ENCODE results near the gene GAS6. TPM values are rescaled to one million over a fixed set of nuclear protein-coding genes. Genes with fewer than 3 reads are reported as not detected.

The GAS6 gene
- total RNA-seq, 1 donor from 2014 or later: 47.6 TPM

- no peak for TF ChIP-seq CTCF (IDR thresholded peaks at IDR 0.05; ENCODE audit: partially characterized antibody, unreplicated experiment)
- Mint-ChIP-seq H3K36me3 (ENCODE audit: unreplicated experiment) (peaks cover 29% of the 10 kb centered on the region), H3K27me3 (ENCODE audit: unreplicated experiment) (peaks cover 4% of the 10 kb centered on the region), H3K27ac (ENCODE audit: unreplicated experiment) (no peak overlapping the region), H3K4me3 (ENCODE audit: unreplicated experiment) (no peak overlapping the region), H3K9me3 (ENCODE audit: unreplicated experiment) (peaks cover 5% of the 10 kb centered on the region), H3K4me1 (ENCODE audit: low read depth, unreplicated experiment) (no peaks in the 10 kb centered on the region)
- DNase-seq: no peak
These were observed 80.5 kb downstream of the GAS6 start for GRCh38 chr13:113783200-113783881.

GRCh38 chr13:113782472-113782871, 81.4 kb downstream of the GAS6 start:
- no peak overlapping the region for H3K27ac Mint-ChIP-seq (ENCODE audit: unreplicated experiment)
- H3K27me3 Mint-ChIP-seq (ENCODE audit: unreplicated experiment): peaks cover 5% of the 10 kb centered on the region
- DNase-seq: no peak
- no peak for TF ChIP-seq CTCF (IDR thresholded peaks at IDR 0.05; ENCODE audit: partially characterized antibody, unreplicated experiment)
- no peaks in the 10 kb centered on the region for H3K4me1 Mint-ChIP-seq (ENCODE audit: low read depth, unreplicated experiment)
- H3K36me3 Mint-ChIP-seq (ENCODE audit: unreplicated experiment): peaks cover 29% of the 10 kb centered on the region
- H3K9me3 Mint-ChIP-seq (ENCODE audit: unreplicated experiment): peaks cover 5% of the 10 kb centered on the region
- no peak overlapping the region for H3K4me3 Mint-ChIP-seq (ENCODE audit: unreplicated experiment)

GRCh38 chr13:113781571-113781970, 82.3 kb downstream of the GAS6 start:
- Mint-ChIP-seq H3K4me3 (ENCODE audit: unreplicated experiment) (no peak overlapping the region), H3K27me3 (ENCODE audit: unreplicated experiment) (peaks cover 5% of the 10 kb centered on the region), H3K4me1 (ENCODE audit: low read depth, unreplicated experiment) (no peaks in the 10 kb centered on the region), H3K9me3 (ENCODE audit: unreplicated experiment) (peaks cover 5% of the 10 kb centered on the region), H3K27ac (ENCODE audit: unreplicated experiment) (no peak overlapping the region), H3K36me3 (ENCODE audit: unreplicated experiment) (peaks cover 29% of the 10 kb centered on the region)
- no peak for TF ChIP-seq CTCF (IDR thresholded peaks at IDR 0.05; ENCODE audit: partially characterized antibody, unreplicated experiment)
- DNase-seq: no peak

GRCh38 chr13:113777311-113778260, 86.3 kb downstream of the GAS6 start:
- no peak overlapping the region for H3K4me3 Mint-ChIP-seq (ENCODE audit: unreplicated experiment)
- peaks cover 11% of the 10 kb centered on the region for H3K36me3 Mint-ChIP-seq (ENCODE audit: unreplicated experiment)
- peaks cover 2% of the 10 kb centered on the region for H3K27me3 Mint-ChIP-seq (ENCODE audit: unreplicated experiment)
- H3K27ac Mint-ChIP-seq (ENCODE audit: unreplicated experiment): no peak overlapping the region
- TF ChIP-seq CTCF (IDR thresholded peaks at IDR 0.05; ENCODE audit: partially characterized antibody, unreplicated experiment): no peak
- H3K9me3 Mint-ChIP-seq (ENCODE audit: unreplicated experiment): peaks cover 2% of the 10 kb centered on the region
- H3K4me1 Mint-ChIP-seq (ENCODE audit: low read depth, unreplicated experiment): no peaks in the 10 kb centered on the region
- DNase-seq: no peak

All from glutamatergic neuron (in vitro differentiated cells).